ENCODE data around the gene LAMC3. TPM values are rescaled to one million over a fixed set of nuclear protein-coding genes. Genes with fewer than 3 reads are reported as not detected.
"Not testable (repeated sequence)": the region's sequence is repeated elsewhere in the genome, so short reads cannot be mapped to it uniquely, and the experiment has no call there.

Gene LAMC3
- total RNA-seq, 2 donors from 2014 or later = 0.29 TPM; not detected in 1

DNA sequence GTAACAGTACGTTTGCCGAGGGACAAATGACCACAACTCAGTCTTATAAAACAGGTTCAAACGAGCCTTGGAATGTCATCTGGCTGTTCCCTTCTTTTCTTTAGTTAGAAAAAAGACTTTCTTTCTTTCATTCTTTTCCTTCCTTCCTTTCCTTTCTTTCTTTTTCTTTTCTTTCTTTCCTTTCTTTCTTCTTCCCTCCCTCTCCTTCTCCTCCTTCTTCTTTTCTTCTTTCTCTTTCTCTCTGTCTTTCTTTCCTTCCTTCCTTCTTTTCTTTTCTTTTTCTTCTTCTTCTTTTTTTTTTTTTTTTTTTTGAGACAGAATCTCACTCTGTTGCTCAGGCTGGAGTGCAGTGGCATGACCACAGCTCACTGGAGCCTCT, 9.7 kb upstream of the LAMC3 start:
- no peak for DNase-seq (ENCODE audit: low spot score)
- intact Hi-C loops (cut with DNase I) = loop anchor here in 1 of 2 donors (10.0 kb wide), 1 partner anchor 104 kb away; the partner anchor contains the start of gene QRFP

DNA sequence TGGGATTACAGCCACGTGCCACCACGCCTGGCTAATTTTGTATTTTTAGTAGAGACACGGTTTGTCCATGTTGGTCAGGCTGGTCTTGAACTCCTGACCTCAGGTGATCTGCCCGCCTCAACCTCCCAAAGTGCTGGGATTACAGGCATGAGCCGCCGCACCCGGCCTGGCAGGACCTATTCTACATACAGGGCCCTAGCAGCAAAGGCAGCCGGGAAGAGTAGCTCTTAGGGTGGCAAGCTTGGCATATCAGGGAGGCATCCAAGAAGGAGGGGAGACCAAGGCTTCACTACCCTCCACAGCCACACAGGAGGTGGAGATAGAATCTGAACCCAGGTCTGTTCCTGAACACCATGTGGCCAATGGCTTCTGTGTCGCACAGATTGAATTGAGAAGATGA, 8.4 kb upstream of the LAMC3 start:
- DNase-seq (ENCODE audit: low spot score); intact Hi-C loops (cut with DNase I): not testable (repeated sequence)

DNA sequence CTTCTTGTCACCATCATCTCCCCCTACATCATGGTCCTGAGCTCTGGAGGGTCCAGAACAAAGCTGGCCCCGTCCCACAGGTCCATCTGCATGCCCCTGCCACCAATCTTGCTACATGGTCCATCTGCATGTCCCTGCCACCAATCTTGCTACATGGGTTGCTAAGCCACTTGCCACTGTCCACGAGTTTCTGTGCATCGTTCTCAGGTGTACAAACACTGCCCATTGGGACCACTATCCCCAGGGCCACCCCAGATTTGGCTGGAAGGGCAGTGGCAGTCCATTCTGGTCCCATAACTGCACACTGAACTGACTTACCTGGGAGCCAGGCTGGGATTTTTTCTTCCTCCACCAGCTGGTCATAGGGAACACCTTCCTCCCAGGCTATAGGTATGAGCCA, 8.0 kb upstream of the LAMC3 start:
- no peak for DNase-seq (ENCODE audit: low spot score)
- intact Hi-C loops (cut with DNase I) = no loop called here

DNA sequence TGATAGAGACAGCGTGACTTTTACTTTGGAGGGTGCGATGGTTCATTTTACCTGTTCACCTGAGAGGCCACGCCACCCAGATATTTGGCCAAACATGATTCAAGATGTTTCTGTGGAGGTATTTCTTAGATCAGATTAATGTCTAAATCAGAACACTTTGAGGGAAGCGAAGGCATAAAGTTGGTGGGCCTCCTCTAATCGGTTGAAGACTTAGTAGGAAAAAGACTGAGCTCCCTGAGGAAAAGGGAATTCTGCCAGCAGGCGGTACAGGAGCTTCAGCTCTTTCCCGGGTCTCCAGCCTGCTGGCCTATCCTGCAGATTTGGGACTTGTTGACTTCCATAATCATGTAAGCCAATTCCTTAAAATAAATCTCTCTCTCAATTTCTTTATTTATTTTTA, 7.0 kb upstream of the LAMC3 start:
- no peak for DNase-seq (ENCODE audit: low spot score)
- intact Hi-C loops (cut with DNase I) = no loop called here

- no peak for DNase-seq (ENCODE audit: low spot score)
- intact Hi-C loops (cut with DNase I) = no loop called here
Measured at GRCh38 chr9:131006601-131007000, 2.4 kb upstream of the LAMC3 start.

DNA sequence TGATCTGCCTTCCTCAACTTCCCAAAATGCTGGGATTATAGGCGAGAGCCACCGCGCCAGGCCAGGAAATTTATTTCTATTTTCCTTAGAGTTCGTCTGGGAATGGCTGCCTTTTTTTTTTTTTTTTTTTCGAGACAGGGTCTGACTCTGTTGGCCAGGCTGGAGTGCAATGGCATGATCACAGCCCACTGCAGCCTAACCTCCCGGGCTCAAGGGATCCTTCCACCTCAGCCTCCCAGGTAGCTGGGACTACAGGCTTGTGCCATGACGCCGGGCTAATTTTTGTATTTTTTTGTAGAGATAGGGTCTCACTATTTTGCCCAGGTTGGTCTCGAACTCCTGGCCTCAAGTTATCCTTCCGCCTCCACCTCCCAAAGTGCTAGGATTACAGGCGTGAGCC, 888 bp upstream of the LAMC3 start:
- intact Hi-C loops (cut with DNase I) = no loop called here
- no peak for DNase-seq (ENCODE audit: low spot score)

DNA sequence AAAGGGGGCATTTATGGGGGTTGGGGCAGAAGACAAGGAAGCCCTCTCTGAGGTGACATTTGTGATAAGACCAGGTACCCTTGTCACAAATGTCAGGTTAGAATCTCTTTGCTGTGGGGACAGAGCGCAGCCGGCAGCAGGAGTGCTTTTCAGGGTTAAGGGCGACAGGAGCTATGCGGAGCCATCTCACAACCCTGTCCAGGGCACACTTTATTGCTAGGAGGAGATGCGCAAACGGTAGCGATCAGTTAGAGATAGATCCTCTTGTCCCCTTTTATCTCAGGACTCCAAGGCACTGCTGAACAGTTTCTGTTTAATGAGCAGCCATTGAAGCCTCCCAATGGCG, 438 bp upstream of the LAMC3 start:
- no peak for DNase-seq (ENCODE audit: low spot score)
- intact Hi-C loops (cut with DNase I) = no loop called here

GRCh38 chr9:131010482-131011273, 1.7 kb downstream of the LAMC3 start:
- intact Hi-C loops (cut with DNase I) = loop anchor here in 1 of 2 donors (5.0 kb wide), 1 partner anchor 42 kb away; no protein-coding TSS in a partner anchor
- DNase-seq (ENCODE audit: low spot score) = no peak

DNA sequence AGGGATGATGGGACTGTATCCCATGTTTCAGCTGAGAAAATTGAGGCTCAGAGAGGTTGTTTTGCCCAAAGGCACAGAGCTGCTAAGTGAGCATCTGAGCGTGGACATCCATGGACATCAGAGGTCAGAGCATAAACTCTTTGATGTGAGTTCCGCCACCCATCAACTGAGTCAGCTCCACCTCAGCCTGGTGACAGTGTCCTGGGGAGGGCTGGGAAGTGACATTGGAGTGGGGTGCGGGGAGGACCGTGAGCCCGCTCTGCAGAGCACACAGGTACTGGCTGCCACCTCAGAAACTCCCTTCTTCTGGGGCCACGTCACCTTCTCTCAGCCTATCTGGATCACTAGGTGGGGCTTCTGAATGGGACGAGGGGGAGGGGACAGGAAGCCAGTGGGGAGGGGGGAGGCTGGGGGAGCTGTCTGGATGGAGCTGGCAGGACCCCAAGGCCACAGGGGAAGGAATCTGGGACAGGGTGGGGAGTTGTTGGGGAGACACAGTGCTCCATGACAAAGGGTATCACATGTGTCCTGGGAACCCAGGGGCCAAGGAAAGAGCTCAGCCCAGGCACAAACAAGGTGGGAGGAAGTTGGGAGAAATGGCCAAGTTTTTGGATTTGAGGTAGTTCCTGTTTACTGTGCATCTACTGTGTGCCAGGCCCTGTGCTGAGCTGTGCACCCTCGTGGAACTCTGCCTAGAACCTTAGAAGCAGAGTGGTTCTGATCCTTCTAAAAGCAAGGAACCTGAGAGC, 2.5 kb downstream of the LAMC3 start:
- no peak for DNase-seq (ENCODE audit: low spot score)
- intact Hi-C loops (cut with DNase I) = loop anchor here in 1 of 2 donors (5.0 kb wide), 1 partner anchor 41 kb away; no protein-coding TSS in a partner anchor

- intact Hi-C loops (cut with DNase I) = loop anchor here in 1 of 2 donors (5.0 kb wide), 1 partner anchor 40 kb away; no protein-coding TSS in a partner anchor
- no peak for DNase-seq (ENCODE audit: low spot score)
Measured at GRCh38 chr9:131012023-131012334, 3.0 kb downstream of the LAMC3 start.

GRCh38 chr9:131012396-131012917, 3.5 kb downstream of the LAMC3 start:
- intact Hi-C loops (cut with DNase I) = loop anchor here in 1 of 2 donors (5.0 kb wide), 1 partner anchor 40 kb away; no protein-coding TSS in a partner anchor

DNA sequence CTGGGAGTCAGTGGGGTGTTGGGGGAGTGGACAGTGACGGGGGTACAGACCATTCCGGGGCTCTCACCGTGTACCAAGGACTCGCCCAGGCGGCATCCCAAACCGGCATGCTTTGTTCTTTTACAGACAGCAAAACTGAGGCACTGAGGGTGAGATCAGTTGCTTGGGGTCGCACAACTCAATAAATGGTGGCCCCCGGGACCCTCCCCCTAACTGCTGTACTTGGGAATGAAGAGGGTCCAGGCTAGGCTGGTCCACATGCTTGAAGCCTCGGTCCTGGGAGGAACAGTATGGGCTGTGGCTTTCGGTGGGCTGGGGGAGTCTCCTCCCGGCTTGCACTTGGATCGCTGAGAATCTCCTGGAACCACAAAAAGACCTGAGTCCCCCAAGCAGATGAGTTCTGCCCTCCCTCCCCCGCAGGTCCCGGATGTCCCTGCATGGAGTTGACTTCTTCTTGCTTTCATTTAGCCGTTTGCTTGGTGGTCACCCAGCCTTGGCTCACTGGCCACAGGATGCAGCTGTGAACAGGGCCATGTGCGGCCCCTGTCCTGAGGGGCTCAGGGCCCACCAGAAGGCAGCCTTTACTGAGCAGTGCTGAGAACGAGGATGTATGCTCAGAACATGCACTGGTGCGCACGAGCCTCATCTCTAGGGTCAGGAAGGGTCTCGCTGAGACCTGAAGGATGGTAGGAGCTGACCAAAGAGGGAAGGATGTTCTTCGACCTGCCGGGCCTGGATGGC, 4.2 kb downstream of the LAMC3 start:
- intact Hi-C loops (cut with DNase I) = loop anchor here in 1 of 2 donors (5.0 kb wide), 1 partner anchor 39 kb away; no protein-coding TSS in a partner anchor
- no peak for DNase-seq (ENCODE audit: low spot score)

More at GRCh38 chr9:131012396-131012917, 3.5 kb downstream of the LAMC3 start:
- no peak for DNase-seq (ENCODE audit: low spot score)

DNA sequence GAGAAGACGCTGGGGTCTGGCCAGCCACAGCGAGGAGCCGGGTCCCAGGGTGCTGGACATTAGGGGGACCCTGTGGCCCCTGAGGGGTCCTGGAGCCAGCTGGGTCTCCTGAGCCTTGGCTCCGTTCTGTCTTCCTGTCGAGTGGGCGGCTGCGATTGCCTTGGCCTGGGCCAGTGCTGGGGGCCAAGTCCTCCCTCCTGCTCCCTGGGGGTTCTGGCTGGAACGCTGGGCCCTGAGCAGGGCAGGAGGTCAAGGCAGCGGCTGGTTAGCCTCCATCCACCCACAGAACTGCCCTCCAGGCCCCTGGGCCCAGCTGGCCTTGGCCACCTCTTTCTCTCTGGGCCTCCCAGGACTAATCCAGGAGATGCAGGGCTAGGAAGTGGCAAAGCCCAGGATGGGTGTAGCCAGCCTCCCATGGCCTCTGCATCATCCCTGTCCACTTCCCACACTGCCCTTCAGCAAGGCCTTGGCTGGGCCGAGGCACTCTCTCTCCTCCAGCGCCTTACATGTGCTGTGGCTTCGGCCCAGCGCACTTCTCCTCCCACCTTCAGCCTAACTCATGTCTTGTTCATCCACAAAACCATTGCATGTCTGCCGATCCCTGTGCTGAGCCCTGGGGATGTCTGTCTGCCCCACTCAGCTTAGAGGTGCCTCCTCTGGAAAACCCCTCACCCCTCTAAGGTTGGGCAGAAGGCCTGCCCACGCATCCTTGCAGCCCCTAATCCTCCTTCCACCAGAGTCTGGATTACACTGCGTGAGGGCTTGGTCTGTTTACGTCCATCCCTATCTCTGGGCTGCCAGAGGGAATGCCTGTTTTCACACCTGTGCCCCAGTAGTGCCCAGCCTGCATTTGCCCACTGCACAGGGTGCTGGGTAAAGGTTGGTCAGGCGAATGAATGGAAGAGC, 5.0 kb downstream of the LAMC3 start:
- DNase-seq (ENCODE audit: low spot score) = no peak
- intact Hi-C loops (cut with DNase I) = loop anchor here in 1 of 2 donors (5.0 kb wide), 1 partner anchor 38 kb away; no protein-coding TSS in a partner anchor

DNA sequence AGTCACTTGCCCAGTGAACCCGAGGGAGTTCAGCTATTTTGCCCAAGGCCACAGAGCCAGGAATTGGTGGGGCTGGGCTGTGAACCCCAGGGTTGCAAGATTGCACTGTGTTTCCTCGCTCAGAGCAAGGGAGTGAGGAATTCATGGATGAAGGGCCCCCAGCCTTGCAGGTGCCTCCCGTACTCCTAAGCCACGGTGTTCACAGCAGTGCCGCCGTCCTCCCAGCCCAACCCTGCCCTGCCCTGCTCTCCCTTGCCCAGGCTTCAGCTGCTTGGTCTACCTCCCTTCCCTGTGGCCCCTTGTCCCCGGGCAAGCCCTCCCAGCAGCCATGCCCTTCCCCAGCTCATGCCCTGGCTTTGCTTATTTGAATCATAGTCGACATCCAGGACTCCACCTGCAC, 6.1 kb downstream of the LAMC3 start:
- no peak for DNase-seq (ENCODE audit: low spot score)
- intact Hi-C loops (cut with DNase I) = no loop called here

DNA sequence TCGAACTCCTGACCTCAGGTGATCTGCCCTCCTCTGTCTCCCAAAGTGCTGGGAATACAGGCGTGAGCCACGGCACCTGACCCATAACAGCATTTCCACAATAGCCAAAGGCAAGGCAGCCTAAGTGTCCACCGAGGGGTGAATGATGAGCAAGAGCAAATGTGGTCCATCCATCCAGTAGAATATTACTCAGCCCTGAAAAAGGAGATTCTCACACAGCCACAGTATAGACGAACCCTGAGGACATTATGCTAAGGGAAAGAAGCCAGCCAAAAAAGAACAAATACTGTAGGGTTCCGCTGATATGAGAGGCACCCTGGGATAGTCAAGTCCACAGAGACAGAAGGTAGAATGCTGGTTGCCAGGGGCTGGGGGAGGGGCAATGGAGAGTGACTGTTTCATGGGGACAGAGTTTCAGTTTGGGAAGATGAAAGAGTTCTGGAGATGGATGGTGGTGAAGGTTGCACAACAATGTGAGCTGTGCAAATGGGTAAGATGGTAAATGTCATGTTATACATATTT, 7.0 kb downstream of the LAMC3 start:
- intact Hi-C loops (cut with DNase I) = no loop called here
- DNase-seq (ENCODE audit: low spot score) = no peak

DNA sequence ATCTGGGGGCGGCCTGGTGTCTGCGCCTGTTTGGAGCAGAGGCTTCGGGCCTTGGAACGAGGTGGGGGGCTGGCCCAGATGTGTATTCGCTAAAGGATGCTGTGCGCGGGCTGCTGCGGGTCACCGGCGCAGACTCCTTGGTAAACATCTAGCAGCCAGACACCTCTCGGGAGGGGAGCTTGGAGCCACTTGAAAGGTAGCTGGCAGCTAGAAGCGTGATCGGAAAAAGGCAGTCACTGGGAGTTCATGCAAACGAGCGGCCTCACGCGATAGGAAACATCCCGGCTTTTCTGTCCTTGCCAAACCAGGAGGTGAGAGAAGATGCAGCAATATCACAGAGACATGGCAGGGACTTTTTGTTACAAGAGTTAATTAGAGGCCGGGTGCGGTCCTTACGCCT, 8.1 kb downstream of the LAMC3 start:
- no peak for DNase-seq (ENCODE audit: low spot score)
- intact Hi-C loops (cut with DNase I) = no loop called here

GRCh38 chr9:131018621-131019020, 9.6 kb downstream of the LAMC3 start:
- DNase-seq (ENCODE audit: low spot score) = no peak
- intact Hi-C loops (cut with DNase I) = no loop called here
